ENCODE results near the gene PPP1R3E. TPM values are rescaled to one million over a fixed set of nuclear protein-coding genes. Genes with fewer than 3 reads are reported as not detected.
A peak's percentile ranks its signal among the peaks of the same experiment; 100 is the strongest.
"Not testable (repeated sequence)": the region's sequence is repeated elsewhere in the genome, so short reads cannot be mapped to it uniquely, and the experiment has no call there.

The PPP1R3E gene
- total RNA-seq, 2 donors from 2014 or later, result 7.6 to 12.6 TPM

GRCh38 chr14:23286020-23286901, 16.4 kb downstream of the PPP1R3E start, which contains the start of gene HOMEZ:
TSS of gene HOMEZ (minus strand) at chr14:23286132. CDS start at chr14:23285952, 180 bp downstream.
- Histone ChIP-seq H3K9me3 (no peaks in the 10 kb centered on the region), H3K27me3 (no peaks in the 10 kb centered on the region), H3K4me3 (peak within 1 kb of the TSS; percentile 70), H3K9ac (ENCODE audit: low read depth in 2 of 2, low read length in 2 of 2) (peak within 1 kb of the TSS; percentile 79 to 98), H3K36me3 (no peaks in the 10 kb centered on the region), H3K27ac (peak within 1 kb of the TSS; percentile 99), H3K4me1 (peaks cover 4% of the 10 kb centered on the region)
- DNase-seq, result peak; percentile 99
- no peak for TF ChIP-seq CTCF (IDR thresholded peaks at IDR 0.05)
- intact Hi-C loops (cut with DNase I), result no loop called here

- intact Hi-C loops (cut with DNase I), result no loop called here
- peak; percentile 46 for DNase-seq
- Histone ChIP-seq H3K36me3 (no peaks in the 10 kb centered on the region), H3K9me3 (no peaks in the 10 kb centered on the region), H3K4me3 (peak overlapping the region; percentile 70), H3K27me3 (no peaks in the 10 kb centered on the region), H3K27ac (peak overlapping the region; percentile 99), H3K9ac (ENCODE audit: low read depth in 2 of 2, low read length in 2 of 2) (peak overlapping the region; percentile 79 to 98), H3K4me1 (peaks cover 4% of the 10 kb centered on the region)
- TF ChIP-seq CTCF (IDR thresholded peaks at IDR 0.05), result no peak
These were observed 17.1 kb downstream of the PPP1R3E start for GRCh38 chr14:23285530-23286019.

- DNase-seq, result peak; percentile 34
- intact Hi-C loops (cut with DNase I), result no loop called here
- H3K27me3 ChIP-seq, result no peaks in the 10 kb centered on the region
- H3K4me3 ChIP-seq, result peak overlapping the region; percentile 70
- peak overlapping the region; percentile 79 to 98 for H3K9ac ChIP-seq (ENCODE audit: low read depth in 2 of 2, low read length in 2 of 2)
- peak overlapping the region; percentile 99 for H3K27ac ChIP-seq
- TF ChIP-seq CTCF (IDR thresholded peaks at IDR 0.05), result no peak
- H3K9me3 ChIP-seq, result no peaks in the 10 kb centered on the region
- H3K4me1 ChIP-seq, result peaks cover 4% of the 10 kb centered on the region
- H3K36me3 ChIP-seq, result no peaks in the 10 kb centered on the region
These were observed 17.8 kb downstream of the PPP1R3E start for GRCh38 chr14:23284654-23285529.

- TF ChIP-seq CTCF (IDR thresholded peaks at IDR 0.05), result no peak
- Histone ChIP-seq H3K27me3 (no peaks in the 10 kb centered on the region), H3K9ac (ENCODE audit: low read depth in 2 of 2, low read length in 2 of 2) (no peak overlapping the region), H3K36me3 (no peaks in the 10 kb centered on the region), H3K27ac (no peak overlapping the region), H3K9me3 (no peaks in the 10 kb centered on the region), H3K4me3 (no peak overlapping the region), H3K4me1 (no peaks in the 10 kb centered on the region)
- intact Hi-C loops (cut with DNase I), result no loop called here
- no peak for DNase-seq
These were observed 21.4 kb downstream of the PPP1R3E start for GRCh38 chr14:23281247-23281646.

GRCh38 chr14:23277928-23278327, 24.7 kb downstream of the PPP1R3E start:
- H3K27ac ChIP-seq; H3K36me3 ChIP-seq; DNase-seq; H3K4me3 ChIP-seq; H3K4me1 ChIP-seq; H3K9me3 ChIP-seq; intact Hi-C loops (cut with DNase I); H3K9ac ChIP-seq (ENCODE audit: low read depth in 2 of 2, low read length in 2 of 2); H3K27me3 ChIP-seq: not testable (repeated sequence)
